HG03095 (cell line): Measurements from ENCODE around the gene AKNA.

Source experiments
- ATAC-seq: cut with Tn5 transposase; IDR thresholded peaks from one replicate; pipeline ENCODE4 v1.9.1; 2021; ENCODE audit warnings: moderate library complexity; ENCODE audit not compliant: unreplicated experiment

AKNA gene

GRCh38 chr9:114365194-114365593 is 22.6 kb downstream of the AKNA start:
- ATAC-seq, result no peak

GRCh38 chr9:114364134-114365041 is 23.4 kb downstream of the AKNA start:
- ATAC-seq, result no peak

- no peak for ATAC-seq
These were observed 24.4 kb downstream of the AKNA start for GRCh38 chr9:114363424-114363823.

- no peak for ATAC-seq
These were observed 25.4 kb downstream of the AKNA start for GRCh38 chr9:114362394-114362793.

- no peak for ATAC-seq
These were observed 26.2 kb downstream of the AKNA start for GRCh38 chr9:114361542-114361941.

- no peak for ATAC-seq
These were observed 28.0 kb downstream of the AKNA start for GRCh38 chr9:114359801-114360200.

GRCh38 chr9:114357911-114358328 is 29.9 kb downstream of the AKNA start:
- ATAC-seq, result no peak

GRCh38 chr9:114357360-114357759 is 30.4 kb downstream of the AKNA start:
- ATAC-seq, result no peak

GRCh38 chr9:114356792-114357191 is 31.0 kb downstream of the AKNA start:
- ATAC-seq, result no peak

GRCh38 chr9:114355821-114356220 is 32.0 kb downstream of the AKNA start:
- ATAC-seq, result no peak

- no peak for ATAC-seq
These were observed 35.9 kb downstream of the AKNA start for GRCh38 chr9:114351932-114352331.

- ATAC-seq, result no peak
These were observed 37.0 kb downstream of the AKNA start for GRCh38 chr9:114350636-114351401.

- no peak for ATAC-seq
These were observed 37.9 kb downstream of the AKNA start for GRCh38 chr9:114349713-114350480.

- ATAC-seq, result peak; percentile 86
These were observed 38.8 kb downstream of the AKNA start for GRCh38 chr9:114348906-114349482.

GRCh38 chr9:114348261-114348905 is 39.4 kb downstream of the AKNA start:
- ATAC-seq, result no peak

- no peak for ATAC-seq
These were observed 40.1 kb downstream of the AKNA start for GRCh38 chr9:114347675-114348074.

- ATAC-seq, result no peak
These were observed 41.6 kb downstream of the AKNA start for GRCh38 chr9:114346146-114346545.

- no peak for ATAC-seq
These were observed 42.2 kb downstream of the AKNA start for GRCh38 chr9:114345493-114346065.

GRCh38 chr9:114344692-114345091 is 43.1 kb downstream of the AKNA start:
- no peak for ATAC-seq

GRCh38 chr9:114344188-114344566 is 43.6 kb downstream of the AKNA start:
- no peak for ATAC-seq
